Measurements from ENCODE around the gene RTTN.
A peak's percentile ranks its signal among the peaks of the same experiment; 100 is the strongest.

Gene RTTN

DNA sequence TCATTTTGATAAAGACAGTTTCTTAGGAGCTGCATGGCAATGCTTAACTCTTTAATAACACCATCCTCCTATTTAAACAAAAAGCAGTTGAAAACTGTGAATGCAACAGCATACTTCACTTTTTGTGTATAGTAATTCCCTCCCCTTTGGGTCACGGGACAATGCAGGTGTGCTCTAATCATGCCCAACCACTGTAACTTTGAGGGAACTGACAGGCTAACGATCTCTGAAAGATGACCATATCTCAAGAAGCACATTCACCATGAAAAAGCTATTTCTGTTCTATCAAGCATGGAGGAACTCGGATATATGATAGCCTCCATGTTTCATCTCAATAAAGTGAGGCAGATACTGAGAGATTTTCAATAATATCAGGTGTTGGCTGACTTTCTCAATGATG lies 176.8 kb downstream of the RTTN start:
- no peak for DNase-seq (ENCODE audit: low spot score)

DNA sequence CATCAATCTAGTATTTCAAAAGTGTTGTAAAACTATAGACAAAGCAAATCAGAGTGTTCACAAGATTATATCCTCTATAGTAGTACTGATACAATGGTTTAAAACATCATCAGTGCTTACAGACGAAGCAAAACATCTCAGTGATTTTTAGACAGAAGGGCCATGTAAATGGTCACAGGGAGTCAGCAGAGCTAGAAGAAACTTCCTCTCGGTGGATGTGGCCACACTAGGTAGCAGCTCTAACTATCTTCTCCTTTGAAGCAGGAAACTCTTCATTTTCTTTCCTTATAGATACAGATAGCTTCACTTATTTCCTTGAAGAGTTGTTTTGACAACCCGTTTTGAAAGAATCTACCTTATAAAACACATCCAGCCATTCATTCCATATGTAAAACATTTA lies 177.4 kb downstream of the RTTN start:
- DNase-seq (ENCODE audit: low spot score): no peak

DNA sequence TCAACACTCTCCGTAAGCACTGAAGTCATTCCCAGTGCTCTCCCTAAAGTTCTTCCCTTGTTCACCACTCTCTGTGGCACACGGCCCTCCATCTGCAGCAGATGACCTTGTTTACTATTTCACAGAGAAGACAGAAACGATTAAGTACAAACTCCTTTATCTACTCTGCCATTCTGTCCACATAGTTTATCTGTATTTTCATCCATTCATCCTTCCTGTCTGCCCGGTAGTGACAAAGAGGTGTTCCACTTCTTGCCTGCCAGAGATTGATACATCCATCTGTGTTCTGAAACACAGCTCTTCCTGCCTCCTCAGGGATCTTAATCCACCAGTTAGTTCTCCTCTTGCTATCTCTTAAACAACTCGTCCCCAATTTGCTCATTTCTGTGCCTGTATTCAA lies 179.9 kb downstream of the RTTN start:
- no peak for DNase-seq (ENCODE audit: low spot score)

DNA sequence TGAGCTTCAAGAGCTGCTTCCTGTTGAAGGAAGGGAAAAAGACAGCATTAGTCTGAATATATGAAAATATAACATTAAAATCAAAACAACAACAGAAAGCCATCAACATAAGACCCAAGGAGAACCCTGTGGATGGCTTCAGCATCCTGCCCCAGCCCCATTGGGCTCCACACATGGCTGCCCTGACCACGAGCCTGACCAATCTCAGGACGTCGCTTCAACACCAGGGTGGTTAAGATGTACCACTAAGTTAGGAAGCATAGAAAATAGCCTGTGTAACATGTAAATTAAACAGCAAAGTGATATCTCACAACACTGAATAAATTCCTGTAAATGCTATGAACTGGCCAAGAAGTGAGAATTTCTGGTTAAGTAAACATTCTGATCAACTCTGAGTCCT lies 180.7 kb downstream of the RTTN start:
- no peak for DNase-seq (ENCODE audit: low spot score)

DNA sequence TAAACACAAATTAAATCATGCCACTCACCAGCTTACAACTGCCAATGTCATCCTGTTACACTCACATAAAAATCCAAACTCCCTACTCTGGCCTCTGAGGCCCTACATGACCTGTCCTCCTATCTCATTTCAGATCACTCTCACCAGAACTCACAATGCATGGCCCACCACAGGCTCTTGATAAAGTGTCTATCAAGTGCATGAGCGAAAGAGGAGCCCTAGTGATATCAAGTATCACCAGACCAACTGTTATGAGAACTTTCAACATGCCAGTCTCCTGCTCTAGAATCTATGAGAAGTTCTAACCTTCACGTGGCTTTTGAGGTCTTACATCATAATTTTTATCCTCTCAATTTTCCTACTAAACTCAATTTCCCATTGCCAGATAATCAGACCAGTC lies 181.4 kb downstream of the RTTN start:
- no peak for DNase-seq (ENCODE audit: low spot score)

DNA sequence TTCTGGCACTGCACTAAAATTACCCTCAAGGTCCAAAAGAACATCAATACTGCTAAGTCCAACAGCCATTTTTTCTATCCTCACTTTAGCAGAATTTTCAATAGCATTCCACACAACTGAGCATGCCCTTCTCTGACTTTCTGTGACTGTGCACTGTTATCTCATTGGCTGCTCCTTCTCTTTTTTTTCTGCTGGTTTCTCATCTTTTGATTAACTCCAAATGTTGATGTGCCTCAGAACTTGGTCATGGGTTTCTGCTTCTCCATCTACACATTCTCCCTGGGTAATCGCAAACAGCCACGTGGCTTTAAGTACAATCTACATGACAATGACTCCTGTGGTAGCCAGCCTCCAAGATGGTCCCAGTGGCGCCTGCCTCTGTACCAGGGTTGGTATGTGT lies 182.9 kb downstream of the RTTN start:
- no peak for DNase-seq (ENCODE audit: low spot score)

DNA sequence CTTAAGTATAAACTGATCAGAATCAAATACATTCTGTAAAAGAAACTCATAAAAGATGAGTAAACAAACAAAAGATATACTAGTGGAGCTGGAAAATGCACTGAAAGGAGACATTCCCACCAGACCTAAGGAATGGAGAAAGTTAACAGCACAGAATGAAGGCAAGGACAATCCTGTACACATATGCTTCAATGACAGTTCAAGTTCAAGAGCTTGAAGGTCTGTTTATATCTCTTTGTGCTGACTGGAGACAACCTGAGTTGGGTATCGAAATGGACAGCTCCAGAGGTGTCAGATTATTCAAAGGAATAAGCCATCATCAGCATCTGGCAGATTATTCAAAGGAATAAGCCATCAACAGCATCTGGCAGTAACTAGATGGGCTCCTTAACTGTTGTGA lies 184.0 kb downstream of the RTTN start:
- DNase-seq (ENCODE audit: low spot score): no peak

DNA sequence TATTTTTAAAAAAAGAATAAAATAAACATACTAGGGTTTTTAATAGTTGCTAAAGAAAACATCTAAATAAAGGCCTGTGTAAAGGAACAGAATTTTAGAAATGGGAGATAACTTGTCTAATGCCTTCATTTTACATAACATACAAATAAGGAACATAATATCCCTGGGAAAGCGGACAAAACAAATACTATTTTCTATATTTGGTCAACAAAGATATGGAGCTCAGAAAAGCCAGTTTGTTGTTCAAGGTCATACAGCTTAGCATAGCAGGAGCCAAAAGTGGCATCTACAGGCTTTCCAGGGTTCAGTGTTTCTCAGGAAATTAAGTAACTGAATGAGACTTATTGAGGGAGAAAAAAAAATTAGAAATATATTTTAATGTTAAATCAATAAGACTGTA lies 184.4 kb downstream of the RTTN start:
- no peak for DNase-seq (ENCODE audit: low spot score)

DNA sequence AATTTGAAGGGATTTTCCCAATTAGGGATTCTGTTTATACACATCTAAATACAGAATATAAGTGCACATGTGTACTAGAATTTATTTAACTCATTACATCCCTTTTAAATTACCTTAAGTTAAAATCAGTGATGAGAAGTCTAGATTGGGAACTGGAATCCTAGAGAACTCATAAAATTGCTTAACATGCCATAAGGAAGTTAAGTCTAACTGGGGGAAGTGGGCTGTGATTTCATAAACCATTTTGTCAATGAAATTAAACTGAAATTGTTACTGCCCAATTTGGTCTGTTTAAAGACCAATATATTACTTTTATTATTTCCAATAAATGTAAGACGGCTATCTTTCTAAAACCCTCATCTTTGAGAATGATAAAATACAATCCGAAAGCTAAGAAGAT lies 185.5 kb downstream of the RTTN start:
- DNase-seq (ENCODE audit: low spot score): no peak

DNA sequence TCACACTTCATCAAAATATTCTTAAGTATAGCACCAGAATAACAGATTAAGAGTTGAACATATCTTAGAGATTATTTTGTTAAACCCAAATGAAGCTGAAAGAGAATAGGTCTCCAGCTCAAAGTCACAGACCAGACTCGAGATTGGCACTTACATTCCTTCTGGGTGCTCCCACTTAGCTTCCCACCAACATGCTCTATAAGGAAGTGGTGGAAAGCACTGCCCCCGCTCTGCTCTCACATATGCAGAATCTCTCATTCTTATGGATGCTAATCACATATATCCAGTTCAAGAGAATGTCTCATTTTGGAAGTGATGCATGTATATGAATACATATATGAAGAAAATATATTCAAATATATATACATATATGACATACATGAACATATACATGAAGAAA lies 186.4 kb downstream of the RTTN start:
- DNase-seq (ENCODE audit: low spot score): no peak

DNA sequence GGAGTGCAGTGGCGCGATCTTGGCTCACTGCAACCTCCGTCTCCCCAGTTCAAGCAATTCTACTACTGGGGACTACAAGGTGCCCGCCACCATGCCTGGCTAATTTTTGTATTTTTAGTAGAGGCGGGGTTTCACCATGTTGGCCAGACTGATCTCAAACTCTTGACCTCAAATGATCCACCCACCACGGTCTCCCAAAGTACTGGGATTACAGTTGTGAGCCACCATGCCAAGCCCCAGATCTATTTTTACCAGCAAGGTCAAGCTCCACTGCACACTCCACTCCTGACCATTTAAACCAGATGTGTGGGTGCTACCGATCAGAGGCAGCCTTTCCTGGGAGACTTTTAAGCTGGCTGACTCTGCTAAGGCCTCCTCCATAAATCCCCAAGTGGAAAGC lies 190.4 kb downstream of the RTTN start:
- DNase-seq (ENCODE audit: low spot score): no peak

DNA sequence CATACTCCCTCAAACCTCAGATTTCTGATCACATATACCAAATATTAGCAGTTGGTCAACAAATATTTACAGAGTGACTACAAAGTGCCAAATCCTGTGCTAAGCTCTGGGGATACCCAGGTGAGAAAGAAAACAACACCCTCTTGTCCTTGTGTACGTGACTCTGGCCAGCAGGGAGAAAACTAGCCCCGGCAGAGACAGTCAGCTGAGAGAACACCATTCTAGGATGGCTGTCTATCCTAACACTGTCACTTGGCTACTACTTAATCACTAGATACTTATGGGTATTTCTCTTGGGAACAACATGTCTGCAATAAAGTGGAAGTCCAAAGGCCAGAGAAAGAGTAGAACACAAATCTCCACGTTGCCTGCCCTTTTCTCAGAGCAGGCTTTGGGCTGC lies 199.9 kb downstream of the RTTN start:
- no peak for DNase-seq (ENCODE audit: low spot score)

DNA sequence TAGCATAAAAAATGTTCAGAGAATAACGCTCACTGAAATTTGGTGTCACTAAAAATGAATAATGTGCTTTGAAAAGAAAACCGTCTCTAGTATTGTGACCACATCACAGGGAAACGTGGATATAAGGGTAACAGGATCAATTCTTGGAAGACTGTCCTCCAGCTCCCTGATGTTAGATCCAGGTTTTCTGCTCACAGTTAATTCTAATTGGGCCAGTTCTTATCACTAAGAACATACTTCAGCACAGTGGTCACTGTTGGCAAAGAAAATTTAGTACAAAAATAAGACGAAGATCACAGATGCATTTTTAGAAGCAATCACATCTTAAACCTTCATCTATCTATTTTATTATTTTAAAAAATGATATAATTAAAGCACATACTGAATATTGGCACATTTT lies 200.8 kb downstream of the RTTN start:
- no peak for DNase-seq (ENCODE audit: low spot score)

DNA sequence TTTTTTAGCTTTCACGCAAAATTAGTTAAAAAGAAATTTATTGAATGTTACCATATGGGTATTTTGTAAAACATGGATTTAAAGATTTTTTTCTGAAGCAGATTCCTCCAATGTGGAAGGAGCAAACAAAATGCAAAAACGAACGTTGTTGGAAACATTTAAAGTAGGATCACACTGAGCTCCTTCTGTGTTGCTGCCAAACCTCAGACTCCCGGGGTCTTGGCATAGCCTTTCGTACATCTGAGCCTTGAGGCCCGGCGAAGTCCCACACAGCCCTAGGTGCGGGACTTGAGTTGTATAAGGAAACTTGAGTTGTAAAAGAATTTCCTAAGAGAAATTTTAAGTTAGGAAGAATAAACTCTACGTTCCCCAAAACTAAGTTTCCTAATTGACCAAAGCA lies 205.8 kb downstream of the RTTN start:
- DNase-seq (ENCODE audit: low spot score): no peak

DNA sequence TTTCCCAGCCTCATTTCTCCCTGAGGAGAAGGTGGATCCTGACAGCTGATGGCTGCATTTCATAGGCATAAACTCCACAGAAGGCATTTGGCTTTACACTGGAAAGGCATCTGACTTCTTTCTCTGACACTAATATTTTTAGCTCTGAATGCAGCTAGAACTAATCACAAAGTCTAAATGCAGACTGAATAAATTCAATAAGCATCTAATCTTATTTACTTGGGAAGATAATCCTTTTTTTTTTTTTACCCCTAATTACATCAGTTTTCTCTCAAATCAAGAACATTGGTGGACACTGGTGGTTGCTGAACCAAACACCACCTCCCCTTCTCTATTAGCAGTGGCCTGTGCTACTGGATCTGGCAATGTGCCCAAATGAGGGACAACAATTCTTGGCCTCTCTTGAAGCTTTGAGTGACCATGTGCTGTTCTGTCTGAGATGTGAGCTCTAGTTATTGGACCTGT lies 206.9 kb downstream of the RTTN start:
- DNase-seq (ENCODE audit: low spot score): no peak

DNA sequence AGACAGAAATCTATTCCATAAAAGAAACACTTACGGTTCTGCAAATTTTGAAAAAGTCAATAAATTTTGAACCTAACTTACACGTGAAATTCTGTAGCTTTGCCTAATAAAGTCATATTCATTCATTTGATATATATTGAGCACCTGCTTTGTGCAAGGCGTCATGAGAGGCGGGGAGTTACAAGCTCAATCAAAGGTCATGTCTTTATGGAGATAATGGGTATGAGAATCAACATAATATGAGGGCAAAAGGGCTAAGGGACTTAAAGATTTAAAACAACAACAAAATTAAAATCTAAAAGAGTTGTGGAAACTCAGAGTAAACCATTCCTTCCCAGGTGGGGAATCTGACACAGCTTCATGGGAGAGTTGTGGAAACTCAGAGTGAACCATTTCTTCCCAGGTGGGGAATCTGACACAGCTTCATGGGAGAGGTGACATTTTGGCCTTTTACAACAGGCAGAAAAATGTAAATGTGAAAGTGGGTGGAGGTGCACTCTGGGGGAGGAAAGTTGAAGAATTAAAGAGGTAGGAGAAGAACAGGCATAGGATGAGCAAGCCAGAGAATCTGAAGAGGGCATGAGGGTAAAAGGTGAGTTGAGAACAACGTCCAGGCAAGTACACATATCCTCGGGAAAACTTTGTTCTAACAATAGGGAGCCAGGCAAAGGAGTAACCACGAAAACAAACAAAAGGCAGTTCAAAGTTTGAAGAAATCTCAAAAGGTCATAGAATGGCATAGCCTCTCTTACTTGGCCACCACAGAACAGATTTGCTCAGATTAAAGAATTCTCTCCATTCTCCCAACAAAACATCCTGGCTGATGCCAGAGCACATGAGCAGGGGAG lies 208.3 kb downstream of the RTTN start:
- DNase-seq (ENCODE audit: low spot score): no peak

DNA sequence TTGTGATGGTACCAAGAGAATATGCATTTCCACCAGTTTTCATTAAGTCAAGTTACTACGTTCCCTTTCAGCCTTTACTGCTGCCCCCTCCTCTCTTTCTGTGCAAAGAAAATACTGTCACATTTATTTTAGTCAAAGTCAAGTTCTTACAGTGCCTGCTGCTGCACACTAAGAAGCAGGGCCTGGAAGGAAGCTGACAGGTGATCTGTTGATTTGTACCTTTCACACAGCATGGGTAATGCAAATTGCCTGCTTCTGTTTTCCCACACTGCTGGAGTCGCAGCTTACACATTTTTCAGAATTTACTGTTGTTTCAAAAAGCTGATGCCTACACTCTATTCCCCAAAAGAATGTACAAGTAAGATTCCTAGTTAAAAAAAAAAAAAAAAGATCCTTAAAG lies 209.1 kb downstream of the RTTN start:
- no peak for DNase-seq (ENCODE audit: low spot score)

DNA sequence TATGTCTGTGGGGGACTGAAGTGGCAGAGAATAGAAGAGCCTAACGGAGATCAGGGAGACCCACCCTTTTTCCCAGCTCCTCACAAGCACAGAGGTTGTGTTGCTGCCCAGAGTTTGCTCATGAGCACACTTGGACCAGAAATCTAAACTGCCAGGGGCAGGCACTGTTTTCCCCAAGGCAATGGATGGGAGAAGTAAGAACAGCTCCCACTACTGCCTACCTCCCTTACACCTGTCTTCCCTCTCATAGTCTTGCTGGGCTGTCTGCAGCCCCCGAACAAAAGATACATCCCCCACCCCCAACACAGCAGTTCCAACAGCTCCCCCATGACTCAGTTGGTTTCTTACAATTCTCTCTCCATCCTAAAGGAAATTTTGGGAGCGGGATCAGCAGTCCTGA lies 209.7 kb downstream of the RTTN start:
- no peak for DNase-seq (ENCODE audit: low spot score)

DNA sequence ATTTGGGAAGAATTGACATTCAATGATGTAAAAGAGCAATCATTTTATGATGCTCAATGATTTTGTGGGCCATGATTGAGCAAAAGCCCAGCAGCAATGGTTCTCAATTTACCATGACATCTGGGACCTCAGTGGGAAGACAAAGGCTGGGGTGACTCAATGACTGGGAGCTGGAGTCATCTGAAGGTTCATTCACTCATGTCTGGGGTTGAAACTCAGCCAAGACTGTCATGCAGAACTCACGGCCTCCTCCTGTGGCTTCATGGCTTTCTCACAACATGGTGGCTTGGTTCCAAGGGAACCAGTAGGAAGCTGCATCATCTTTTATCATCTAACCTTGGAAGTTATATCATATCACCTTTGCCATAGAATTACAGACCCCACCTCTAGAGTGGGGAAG lies 212.7 kb downstream of the RTTN start:
- no peak for DNase-seq (ENCODE audit: low spot score)

DNA sequence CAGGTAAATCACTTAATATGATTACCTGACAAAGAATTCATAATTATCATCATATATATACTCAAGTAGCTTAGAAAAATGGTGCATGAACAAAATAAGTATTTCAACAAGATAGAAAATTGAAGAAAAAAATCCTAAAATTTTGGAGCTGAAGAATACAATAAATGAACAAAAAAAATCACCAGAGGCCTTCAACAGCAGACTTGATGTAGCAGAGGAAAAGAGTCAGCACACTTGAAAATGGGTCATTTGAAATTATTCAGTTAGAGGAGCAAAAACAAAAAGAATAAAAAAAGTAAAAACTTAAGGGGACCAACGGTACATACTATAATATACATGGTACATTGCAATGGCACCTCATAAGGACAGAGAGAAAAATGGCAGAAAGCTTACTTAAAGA lies 217.6 kb downstream of the RTTN start:
- DNase-seq (ENCODE audit: low spot score): no peak

DNA sequence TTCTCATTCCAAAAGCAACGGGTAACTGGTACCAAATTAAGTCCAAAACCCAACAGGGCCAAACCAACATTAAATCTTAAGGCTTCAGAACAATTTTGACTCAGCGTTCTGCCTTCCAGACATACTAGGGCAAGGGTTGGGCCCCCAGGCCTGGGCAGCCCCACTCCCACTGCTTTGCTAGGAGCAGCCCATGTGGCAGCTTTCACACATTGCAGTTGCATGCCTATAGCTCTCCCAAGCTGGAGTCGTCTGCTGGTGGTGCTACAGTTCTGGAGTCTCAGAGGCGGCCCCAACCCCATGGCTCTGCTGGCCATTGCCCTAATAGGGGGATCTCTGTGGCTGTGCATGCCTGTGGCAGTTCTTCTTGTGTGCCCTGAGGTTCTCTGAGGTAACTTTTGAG lies 220.2 kb downstream of the RTTN start:
- peak; percentile 39 for DNase-seq (ENCODE audit: low spot score)

DNA sequence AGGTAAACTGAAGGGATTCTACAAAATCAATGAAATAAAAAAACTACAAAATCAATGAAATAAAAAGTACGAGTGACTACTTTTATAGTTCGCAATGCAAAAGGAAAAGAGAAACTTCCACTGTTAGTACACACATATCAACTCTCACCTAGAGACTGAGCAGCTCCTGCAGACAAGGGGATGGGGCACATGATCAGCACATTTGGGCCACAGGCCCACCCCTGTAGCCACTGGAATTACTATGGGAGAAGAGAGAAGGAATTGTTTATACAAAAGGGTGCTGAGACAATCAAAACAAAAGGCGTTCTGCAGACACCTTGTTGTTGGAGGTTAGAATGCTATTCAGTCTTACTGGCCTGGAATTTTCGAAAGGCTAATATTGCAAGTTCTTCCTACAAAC lies 223.1 kb downstream of the RTTN start:
- DNase-seq (ENCODE audit: low spot score): peak; percentile 17

DNA sequence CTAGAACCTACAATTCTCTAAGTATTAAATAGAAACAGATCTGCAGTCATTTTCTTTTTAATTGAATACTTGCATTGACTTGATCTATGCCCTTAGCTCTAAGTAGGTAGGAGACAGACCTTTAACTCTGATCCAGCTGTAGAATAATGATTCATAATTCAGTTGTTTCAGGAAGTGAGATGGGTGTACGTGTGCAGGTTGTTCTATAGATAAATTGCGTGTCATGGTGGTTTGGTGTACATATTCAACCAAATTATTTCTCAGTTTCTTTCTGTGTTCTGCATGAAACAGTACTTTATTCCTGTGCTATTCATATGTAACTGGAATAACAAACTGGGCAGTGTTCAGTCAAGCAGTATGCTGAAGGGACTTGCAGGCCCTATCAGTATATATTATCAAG lies 223.5 kb downstream of the RTTN start:
- DNase-seq (ENCODE audit: low spot score): no peak

Measured in iPS-NIHi11 (cell line).